OCI-LY1 (cell line): Measurements from ENCODE around the gene HAUS7.

Source experiments
- H2AFZ ChIP-seq: fragments of 200-600 bp; sonication (generic), shearing (Covaris generic); 2 replicates; pipeline ENCODE4 v1.6.0; 2014; ENCODE audit warnings: antibody characterized with exemption, mild to moderate bottlenecking, low read length
- H3F3A ChIP-seq: fragments of 200-600 bp; sonication (generic), shearing (Covaris generic); 2 replicates; pipeline ENCODE4 v1.6.0; 2014; ENCODE audit warnings: mild to moderate bottlenecking, antibody characterized with exemption, low read length, moderate library complexity; ENCODE audit not compliant: insufficient read depth
- H3K27ac ChIP-seq: fragments of 200-600 bp; sonication (generic); 2 replicates; pipeline ENCODE4 v1.5.1; 2014; ENCODE audit warnings: low read length, mixed run types, mild to moderate bottlenecking, low read depth; ENCODE audit not compliant: poor library complexity, severe bottlenecking
- H3K27me3 ChIP-seq: fragments of 200-600 bp; sonication (generic); 2 replicates; pipeline ENCODE4 v1.6.0; 2014; ENCODE audit warnings: antibody characterized with exemption, mild to moderate bottlenecking, low read length, moderate library complexity; ENCODE audit not compliant: insufficient read depth
- H3K36me3 ChIP-seq: fragments of 200-600 bp; sonication (generic); 2 replicates; pipeline ENCODE4 v1.6.1; 2014; ENCODE audit warnings: mild to moderate bottlenecking, antibody characterized with exemption, low read length, moderate library complexity, mixed read lengths; ENCODE audit not compliant: insufficient read depth
- H3K4me1 ChIP-seq: fragments of 200-600 bp; sonication (generic); 2 replicates; pipeline ENCODE4 v1.5.1; 2014; ENCODE audit warnings: mild to moderate bottlenecking, low read length, moderate library complexity; ENCODE audit not compliant: insufficient read depth, severe bottlenecking
- H3K4me2 ChIP-seq: fragments of 200-600 bp; sonication (generic), shearing (Covaris generic); 2 replicates; pipeline ENCODE4 v1.6.1; 2014; ENCODE audit warnings: low read length
- H3K4me3 ChIP-seq: fragments of 200-600 bp; sonication (generic); 2 replicates; pipeline ENCODE4 v1.5.1; 2014; ENCODE audit warnings: low read length, low read depth, mild to moderate bottlenecking, mixed read lengths; ENCODE audit not compliant: poor library complexity, severe bottlenecking
- H3K79me2 ChIP-seq: fragments of 200-600 bp; shearing (Covaris generic); 2 replicates; pipeline ENCODE4 v1.6.1; 2016; ENCODE audit warnings: mixed run types, low read length, mixed read lengths; ENCODE audit not compliant: insufficient read depth
- H3K9ac ChIP-seq: fragments of 200-600 bp; sonication (generic), shearing (Covaris generic); 2 replicates; pipeline ENCODE4 v1.6.1; 2014; ENCODE audit warnings: mild to moderate bottlenecking, low read length, mixed read lengths
- H3K9me2 ChIP-seq: fragments of 200-600 bp; sonication (generic), shearing (Covaris generic); 2 replicates; pipeline ENCODE4 v1.6.1; 2014; ENCODE audit warnings: low read depth, mild to moderate bottlenecking, low read length, mixed read lengths
- H3K9me3 ChIP-seq: fragments of 200-600 bp; shearing (Covaris generic); 2 replicates; pipeline ENCODE4 v1.6.1; 2014; ENCODE audit warnings: low read length, mixed read lengths
- H4K20me1 ChIP-seq: fragments of 200-600 bp; sonication (generic), shearing (Covaris generic); 2 replicates; pipeline ENCODE4 v1.6.0; 2016; ENCODE audit warnings: mild to moderate bottlenecking, low read length; ENCODE audit not compliant: insufficient read depth
- CTCF ChIP-seq: fragments of 200-600 bp; sonication (generic), shearing (Covaris generic); IDR thresholded peaks from 2 replicates; pipeline ENCODE4 v1.5.1; 2017; ENCODE audit warnings: mild to moderate bottlenecking, antibody characterized with exemption, low read length, moderate library complexity, mixed read lengths
- EZH2 ChIP-seq: fragments of 200-600 bp; sonication (generic), shearing (Covaris generic); IDR thresholded peaks from 2 replicates; pipeline ENCODE4 v1.8.0; 2017; ENCODE audit warnings: borderline replicate concordance, mixed run types, mild to moderate bottlenecking, antibody characterized with exemption, low read length, moderate library complexity, mixed read lengths

The HAUS7 gene

GRCh38 chrX:153443476-153444332, 26.7 kb downstream of the HAUS7 start:
- Histone ChIP-seq H3K27me3 (no peaks in the 10 kb centered on the region), H3K4me3 (no peak overlapping the region), H3K9me2 (no peaks in the 10 kb centered on the region), H3K4me1 (no peaks in the 10 kb centered on the region), H2AFZ (no peak overlapping the region), H3K36me3 (no peaks in the 10 kb centered on the region; the same call in 1 of the 2 replicates), H3K27ac (no peak overlapping the region), H3F3A (no peaks in the 10 kb centered on the region), H3K9ac (no peak overlapping the region), H4K20me1 (no peaks in the 10 kb centered on the region), H3K4me2 (no peak overlapping the region), H3K79me2 (no peaks in the 10 kb centered on the region), H3K9me3 (no peaks in the 10 kb centered on the region)
- no peak for TF ChIP-seq CTCF
- TF ChIP-seq EZH2 = no peak

GRCh38 chrX:153442463-153442862, 27.9 kb downstream of the HAUS7 start:
- Histone ChIP-seq H3K9me2 (no peaks in the 10 kb centered on the region), H3K27ac (no peak overlapping the region), H3K27me3 (no peaks in the 10 kb centered on the region), H3K79me2 (no peaks in the 10 kb centered on the region), H3K9me3 (no peaks in the 10 kb centered on the region), H3K4me1 (no peaks in the 10 kb centered on the region), H3K9ac (no peak overlapping the region), H4K20me1 (no peaks in the 10 kb centered on the region), H3K36me3 (no peaks in the 10 kb centered on the region), H3F3A (no peaks in the 10 kb centered on the region), H2AFZ (no peak overlapping the region), H3K4me3 (no peak overlapping the region), H3K4me2 (no peak overlapping the region)
- no peak for TF ChIP-seq CTCF

- H3K79me2 ChIP-seq = no peaks in the 10 kb centered on the region
- H3K9me3 ChIP-seq = no peaks in the 10 kb centered on the region
- no peak overlapping the region for H3K27ac ChIP-seq
- TF ChIP-seq EZH2 (no peak), CTCF (no peak)
- H4K20me1 ChIP-seq = no peaks in the 10 kb centered on the region
- no peaks in the 10 kb centered on the region for H3F3A ChIP-seq
- no peaks in the 10 kb centered on the region for H3K36me3 ChIP-seq
- H2AFZ ChIP-seq = no peak overlapping the region
- no peaks in the 10 kb centered on the region for H3K4me1 ChIP-seq
- no peak overlapping the region for H3K4me3 ChIP-seq
- H3K9me2 ChIP-seq = no peaks in the 10 kb centered on the region
- no peak overlapping the region for H3K9ac ChIP-seq
- H3K27me3 ChIP-seq = no peaks in the 10 kb centered on the region
- H3K4me2 ChIP-seq = no peak overlapping the region
Measured at GRCh38 chrX:153441981-153442380, 28.4 kb downstream of the HAUS7 start.
